Loucy (cell line): ENCODE measurements around the gene USH1G.

ENCODE experiments used
- H2AFZ ChIP-seq: fragments of 200-600 bp; sonication (generic); 2 replicates; pipeline ENCODE4 v1.6.0; 2016; ENCODE audit warnings: antibody characterized with exemption, mild to moderate bottlenecking, low read length, moderate library complexity
- H3F3A ChIP-seq: fragments of 200-600 bp; 2 replicates; pipeline ENCODE4 v1.6.0; 2016; ENCODE audit warnings: antibody characterized with exemption, low read depth, mild to moderate bottlenecking
- H3K27me3 ChIP-seq: fragments of 200-600 bp; sonication (generic); 2 replicates; pipeline ENCODE4 v1.6.1; 2014; ENCODE audit warnings: low read length, mild to moderate bottlenecking; ENCODE audit not compliant: insufficient read depth, poor library complexity, severe bottlenecking
- H3K36me3 ChIP-seq: fragments of 200-600 bp; sonication (generic); 2 replicates; pipeline ENCODE4 v1.6.1; 2016; ENCODE audit warnings: low read length; ENCODE audit not compliant: insufficient read depth
- H3K4me1 ChIP-seq: fragments of 200-600 bp; sonication (generic); 2 replicates; pipeline ENCODE4 v1.5.1; 2014; ENCODE audit warnings: low read length, mild to moderate bottlenecking; ENCODE audit not compliant: insufficient read depth, poor library complexity, severe bottlenecking
- H3K4me2 ChIP-seq: fragments of 200-600 bp; sonication (generic); 2 replicates; pipeline ENCODE4 v1.6.0; 2014; ENCODE audit warnings: antibody characterized with exemption, low read length, low read depth, mild to moderate bottlenecking; ENCODE audit not compliant: poor library complexity, severe bottlenecking
- H3K4me3 ChIP-seq: fragments of 200-600 bp; sonication (generic); 2 replicates; pipeline ENCODE4 v1.5.1; 2014; ENCODE audit warnings: low read length, mild to moderate bottlenecking, mixed read lengths; ENCODE audit not compliant: poor library complexity, severe bottlenecking
- H3K79me2 ChIP-seq: fragments of 200-600 bp; sonication (generic); 2 replicates; pipeline ENCODE4 v1.6.1; 2014; ENCODE audit warnings: low read length; ENCODE audit not compliant: insufficient read depth
- H3K9ac ChIP-seq: fragments of 200-600 bp; sonication (generic); 2 replicates; pipeline ENCODE4 v1.6.0; 2014; ENCODE audit warnings: mild to moderate bottlenecking, low read depth, low read length, moderate library complexity; ENCODE audit not compliant: poor library complexity, severe bottlenecking
- H3K9me2 ChIP-seq: fragments of 200-600 bp; sonication (generic); replicated peaks from 2 replicates; pipeline ENCODE4 v1.6.1; 2016; ENCODE audit warnings: low read depth, low read length, mixed read lengths
- H3K9me3 ChIP-seq: fragments of 200-600 bp; sonication (generic); 2 replicates; pipeline ENCODE4 v1.6.1; 2014; ENCODE audit warnings: mild to moderate bottlenecking, antibody characterized with exemption, low read length, low read depth; ENCODE audit not compliant: insufficient read depth
- H4K20me1 ChIP-seq: fragments of 200-600 bp; sonication (generic); 2 replicates; pipeline ENCODE4 v1.6.0; 2014; ENCODE audit warnings: antibody characterized with exemption, low read length, mild to moderate bottlenecking; ENCODE audit not compliant: insufficient read depth, poor library complexity, severe bottlenecking
- EZH2phosphoT487 ChIP-seq: fragments of 200-600 bp; IDR thresholded peaks from 2 replicates; pipeline ENCODE4 v1.6.1; 2018; ENCODE audit warnings: antibody characterized with exemption, mild to moderate bottlenecking, moderate library complexity, borderline replicate concordance
- TF ChIP-seq, protein P1 (sequence below): fragments of 200-600 bp; sonication (generic); conservative IDR thresholded peaks from 2 replicates; pipeline ENCODE4 v1.5.1; 2014; ENCODE audit warnings: mild to moderate bottlenecking, antibody characterized with exemption, low read length

USH1G gene

DNA sequence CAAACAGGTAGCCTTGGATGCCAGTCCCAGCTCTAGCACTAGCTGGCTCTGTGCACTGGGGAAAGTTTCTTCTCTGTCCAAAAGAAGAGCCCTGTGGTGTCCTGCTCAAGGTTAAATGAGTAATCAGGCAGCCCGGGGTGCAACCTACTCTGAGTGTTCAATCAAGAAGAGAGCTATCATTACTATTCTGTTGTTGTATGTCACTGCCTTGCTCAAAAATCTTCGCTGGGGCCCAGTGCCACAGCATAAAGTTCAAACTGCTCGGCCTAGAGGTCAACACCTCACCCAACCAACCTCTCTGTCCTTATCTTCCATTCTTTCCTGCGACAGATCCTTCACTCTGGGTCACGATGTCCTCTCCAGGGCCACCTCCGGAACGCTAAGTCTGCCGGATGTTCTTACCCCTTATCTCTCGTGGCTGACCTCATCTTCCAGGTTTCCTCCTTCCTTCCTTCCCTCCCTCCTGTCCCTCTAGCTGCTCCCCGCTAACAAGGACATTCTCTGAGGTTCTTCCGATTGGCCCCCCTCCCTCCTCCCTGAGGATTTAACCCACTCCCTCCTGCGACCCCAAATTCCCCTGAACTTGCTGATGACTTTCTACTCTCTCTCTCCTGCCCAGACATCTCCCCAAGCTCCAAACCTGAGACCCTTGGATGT lies 54.7 kb downstream of the USH1G start:
- Histone ChIP-seq H3K4me3 (no peak overlapping the region), H3K79me2 (peaks cover 9% of the 10 kb centered on the region; the same call in 1 of the 2 replicates), H4K20me1 (no peaks in the 10 kb centered on the region), H3F3A (no peaks in the 10 kb centered on the region), H3K9me3 (no peaks in the 10 kb centered on the region), H3K4me2 (no peak overlapping the region), H3K9ac (no peak overlapping the region), H3K36me3 (no peaks in the 10 kb centered on the region), H3K9me2 (no peaks in the 10 kb centered on the region), H2AFZ (no peak overlapping the region), H3K27me3 (no peaks in the 10 kb centered on the region), H3K4me1 (peaks cover 15% of the 10 kb centered on the region)
- TF ChIP-seq, protein P1, sequence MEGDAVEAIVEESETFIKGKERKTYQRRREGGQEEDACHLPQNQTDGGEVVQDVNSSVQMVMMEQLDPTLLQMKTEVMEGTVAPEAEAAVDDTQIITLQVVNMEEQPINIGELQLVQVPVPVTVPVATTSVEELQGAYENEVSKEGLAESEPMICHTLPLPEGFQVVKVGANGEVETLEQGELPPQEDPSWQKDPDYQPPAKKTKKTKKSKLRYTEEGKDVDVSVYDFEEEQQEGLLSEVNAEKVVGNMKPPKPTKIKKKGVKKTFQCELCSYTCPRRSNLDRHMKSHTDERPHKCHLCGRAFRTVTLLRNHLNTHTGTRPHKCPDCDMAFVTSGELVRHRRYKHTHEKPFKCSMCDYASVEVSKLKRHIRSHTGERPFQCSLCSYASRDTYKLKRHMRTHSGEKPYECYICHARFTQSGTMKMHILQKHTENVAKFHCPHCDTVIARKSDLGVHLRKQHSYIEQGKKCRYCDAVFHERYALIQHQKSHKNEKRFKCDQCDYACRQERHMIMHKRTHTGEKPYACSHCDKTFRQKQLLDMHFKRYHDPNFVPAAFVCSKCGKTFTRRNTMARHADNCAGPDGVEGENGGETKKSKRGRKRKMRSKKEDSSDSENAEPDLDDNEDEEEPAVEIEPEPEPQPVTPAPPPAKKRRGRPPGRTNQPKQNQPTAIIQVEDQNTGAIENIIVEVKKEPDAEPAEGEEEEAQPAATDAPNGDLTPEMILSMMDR: no peak
- TF ChIP-seq EZH2phosphoT487: no peak

DNA sequence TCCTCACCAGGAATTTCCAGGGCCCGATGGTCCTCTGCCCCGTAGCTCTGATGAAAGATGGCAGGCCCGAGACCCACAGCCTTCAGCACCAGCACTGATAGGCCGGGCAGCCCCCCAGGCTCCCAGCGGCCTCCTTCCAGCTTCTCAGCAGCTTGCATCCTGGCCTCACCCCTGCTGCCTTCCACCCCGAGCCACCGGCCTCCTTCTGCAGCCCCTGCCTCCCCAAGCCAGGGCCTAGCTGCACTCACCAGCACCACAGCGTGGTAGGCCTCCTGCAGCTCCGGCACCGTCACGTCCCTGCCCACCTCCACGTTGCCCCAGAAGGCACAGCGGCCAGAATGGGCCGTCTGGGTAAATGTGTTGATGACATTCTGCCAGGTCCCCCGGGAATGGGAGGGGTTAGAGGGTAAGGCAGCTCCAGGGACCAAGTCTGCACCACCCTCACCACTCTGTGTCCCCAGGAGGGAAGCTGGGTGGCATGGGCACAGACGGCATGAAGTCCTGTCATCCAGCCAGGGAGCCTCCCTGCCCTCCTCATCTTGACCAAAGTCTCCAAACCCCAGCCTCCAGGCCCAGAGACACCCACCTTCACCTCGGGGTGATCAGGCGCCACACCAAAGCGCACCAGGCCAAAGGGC lies 56.7 kb downstream of the USH1G start:
- Histone ChIP-seq H3K4me1 (peaks cover 2% of the 10 kb centered on the region), H3K36me3 (no peaks in the 10 kb centered on the region), H4K20me1 (no peaks in the 10 kb centered on the region), H3K4me2 (no peak overlapping the region), H3K9me2 (no peaks in the 10 kb centered on the region), H3K4me3 (no peak overlapping the region), H3K9me3 (no peaks in the 10 kb centered on the region), H3K9ac (no peak overlapping the region), H3K79me2 (no peaks in the 10 kb centered on the region), H3K27me3 (no peaks in the 10 kb centered on the region), H2AFZ (no peak overlapping the region), H3F3A (no peaks in the 10 kb centered on the region)
- TF ChIP-seq, protein P1: no peak
- TF ChIP-seq EZH2phosphoT487: no peak
